Activated effector memory CD4-positive, alpha-beta T cell treated with anti-CD3 and anti-CD28 coated beads, Interleukin-2, amount 50 U/mL, for 16 hours (primary cell): ENCODE data around the gene PCBP4.

Source experiments
- DNase-seq: peaks from one replicate; pipeline ENCODE4 v3.0.0-alpha.2; 2020

PCBP4 gene

GRCh38 chr3:51954713-51955112 is 12.5 kb downstream of the PCBP4 start:
- no peak for DNase-seq

GRCh38 chr3:51954105-51954504 is 13.1 kb downstream of the PCBP4 start:
- no peak for DNase-seq

GRCh38 chr3:51953445-51953844 is 13.8 kb downstream of the PCBP4 start:
- no peak for DNase-seq

- no peak for DNase-seq
Measured at GRCh38 chr3:51950899-51951298, 16.4 kb downstream of the PCBP4 start.

- no peak for DNase-seq
Measured at GRCh38 chr3:51949121-51949520, 18.1 kb downstream of the PCBP4 start.

- no peak for DNase-seq
Measured at GRCh38 chr3:51948016-51948580, 19.2 kb downstream of the PCBP4 start.

- DNase-seq = no peak
Measured at GRCh38 chr3:51947215-51947900, 19.9 kb downstream of the PCBP4 start.

GRCh38 chr3:51946796-51947195 is 20.5 kb downstream of the PCBP4 start:
- no peak for DNase-seq

- DNase-seq = no peak
Measured at GRCh38 chr3:51945926-51946705, 21.1 kb downstream of the PCBP4 start.

- peak; percentile 56 for DNase-seq
Measured at GRCh38 chr3:51945031-51945840, 22.0 kb downstream of the PCBP4 start.

- peak; percentile 56 for DNase-seq
Measured at GRCh38 chr3:51944451-51945021, 22.7 kb downstream of the PCBP4 start.

- DNase-seq = peak; percentile 62
Measured at GRCh38 chr3:51943451-51944391, 23.5 kb downstream of the PCBP4 start.

- peak; percentile 85 for DNase-seq
Measured at GRCh38 chr3:51942603-51943450, 24.4 kb downstream of the PCBP4 start.

GRCh38 chr3:51941798-51942602 is 25.3 kb downstream of the PCBP4 start, which contains the start of the genes PARP3 and RRP9:
Gene PARP3, plus strand, starts transcription at chr3:51942363. Its CDS starts 993 bp downstream, at chr3:51943356.
Gene RRP9, minus strand, starts transcription at chr3:51941904. Its CDS starts 37 bp downstream, at chr3:51941867.
- DNase-seq = peak; percentile 100

- DNase-seq = no peak
Measured at GRCh38 chr3:51941463-51941797, 25.8 kb downstream of the PCBP4 start.

GRCh38 chr3:51940648-51941462 is 26.4 kb downstream of the PCBP4 start:
- DNase-seq = peak; percentile 36

- DNase-seq = no peak
Measured at GRCh38 chr3:51938780-51939425, 28.4 kb downstream of the PCBP4 start.
